ENCODE results near the gene FRMD4B.
"Not testable (repeated sequence)": the region's sequence is repeated elsewhere in the genome, so short reads cannot be mapped to it uniquely, and the experiment has no call there.

FRMD4B gene

GRCh38 chr3:69239063-69239462, 146.8 kb downstream of the FRMD4B start:
- no peak for DNase-seq

- no peak for DNase-seq
These were observed 148.8 kb downstream of the FRMD4B start for GRCh38 chr3:69236812-69237707.

- DNase-seq = no peak
These were observed 150.0 kb downstream of the FRMD4B start for GRCh38 chr3:69235882-69236281.

- DNase-seq = not testable (repeated sequence)
These were observed 150.7 kb downstream of the FRMD4B start for GRCh38 chr3:69235227-69235626.

GRCh38 chr3:69232482-69232881, 153.4 kb downstream of the FRMD4B start:
- no peak for DNase-seq

- DNase-seq = no peak
These were observed 153.9 kb downstream of the FRMD4B start for GRCh38 chr3:69231929-69232440.

- no peak for DNase-seq
These were observed 159.8 kb downstream of the FRMD4B start for GRCh38 chr3:69226071-69226470.

- DNase-seq = no peak
These were observed 166.7 kb downstream of the FRMD4B start for GRCh38 chr3:69219101-69219708.

- no peak for DNase-seq
These were observed 167.8 kb downstream of the FRMD4B start for GRCh38 chr3:69218079-69218478.

- DNase-seq = no peak
These were observed 168.9 kb downstream of the FRMD4B start for GRCh38 chr3:69216981-69217380.

- no peak for DNase-seq
These were observed 171.6 kb downstream of the FRMD4B start for GRCh38 chr3:69214241-69214640.

- DNase-seq = no peak
These were observed 173.3 kb downstream of the FRMD4B start for GRCh38 chr3:69212411-69213160.

GRCh38 chr3:69210068-69210730, 175.7 kb downstream of the FRMD4B start:
- DNase-seq = no peak

- DNase-seq = no peak
These were observed 176.5 kb downstream of the FRMD4B start for GRCh38 chr3:69209413-69209812.

- DNase-seq = no peak
These were observed 178.9 kb downstream of the FRMD4B start for GRCh38 chr3:69207031-69207430.

- DNase-seq = no peak
These were observed 180.5 kb downstream of the FRMD4B start for GRCh38 chr3:69205385-69205784.

GRCh38 chr3:69204315-69204957, 181.5 kb downstream of the FRMD4B start:
- DNase-seq = no peak

- no peak for DNase-seq
These were observed 182.1 kb downstream of the FRMD4B start for GRCh38 chr3:69203631-69204314.

- peak; percentile 50 for DNase-seq
These were observed 184.2 kb downstream of the FRMD4B start for GRCh38 chr3:69201658-69202057.

- DNase-seq = peak; percentile 81
These were observed 185.4 kb downstream of the FRMD4B start for GRCh38 chr3:69200384-69201068.

GRCh38 chr3:69199942-69200341, 185.9 kb downstream of the FRMD4B start:
- DNase-seq = no peak
